ENCODE results near the gene GABBR2. TPM values are rescaled to one million over a fixed set of nuclear protein-coding genes. Genes with fewer than 3 reads are reported as not detected.
A peak's percentile ranks its signal among the peaks of the same experiment; 100 is the strongest.

The GABBR2 gene
- total RNA-seq, 1 donor from 2014 or later = not detected

DNA sequence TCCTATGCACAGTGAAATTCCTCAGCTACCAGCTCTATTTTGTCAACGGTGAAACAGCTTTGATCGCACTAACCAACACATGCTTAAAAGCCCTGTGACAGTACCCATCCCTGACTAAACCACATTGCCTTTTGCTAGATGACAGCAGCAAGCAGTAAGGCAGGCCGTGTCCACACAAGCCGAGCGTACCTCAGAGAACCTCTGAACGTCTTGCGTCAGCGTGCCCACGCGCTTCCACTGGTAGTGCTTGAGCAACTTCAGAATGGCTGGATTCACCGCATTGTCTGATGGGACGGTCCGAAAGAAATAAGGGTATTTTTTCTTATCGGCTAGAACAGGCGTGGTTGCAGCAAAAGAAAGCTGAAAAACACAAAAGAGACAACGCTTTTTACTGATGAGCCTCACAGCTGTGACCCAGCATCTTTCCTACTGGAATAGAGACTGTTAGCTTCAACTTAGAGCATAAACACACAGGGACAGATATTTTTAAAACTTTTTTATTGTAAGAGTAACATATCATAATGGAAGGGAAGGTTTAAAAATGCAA is 167.0 kb downstream of the GABBR2 start:
- H3K9me3 Mint-ChIP-seq = no peaks in the 10 kb centered on the region
- H3K27me3 Mint-ChIP-seq (ENCODE audit: low read depth) = peaks cover 24% of the 10 kb centered on the region
- H3K4me3 Mint-ChIP-seq (ENCODE audit: low read depth) = no peak overlapping the region
- H3K4me1 Mint-ChIP-seq (ENCODE audit: low read depth) = peaks cover 3% of the 10 kb centered on the region
- intact Hi-C loops (cut with micrococcal nuclease) = no loop called here
- H3K36me3 Mint-ChIP-seq (ENCODE audit: low read depth) = no peaks in the 10 kb centered on the region
- H3K27ac Mint-ChIP-seq = no peak overlapping the region
- no peak for DNase-seq (ENCODE audit: low spot score)

DNA sequence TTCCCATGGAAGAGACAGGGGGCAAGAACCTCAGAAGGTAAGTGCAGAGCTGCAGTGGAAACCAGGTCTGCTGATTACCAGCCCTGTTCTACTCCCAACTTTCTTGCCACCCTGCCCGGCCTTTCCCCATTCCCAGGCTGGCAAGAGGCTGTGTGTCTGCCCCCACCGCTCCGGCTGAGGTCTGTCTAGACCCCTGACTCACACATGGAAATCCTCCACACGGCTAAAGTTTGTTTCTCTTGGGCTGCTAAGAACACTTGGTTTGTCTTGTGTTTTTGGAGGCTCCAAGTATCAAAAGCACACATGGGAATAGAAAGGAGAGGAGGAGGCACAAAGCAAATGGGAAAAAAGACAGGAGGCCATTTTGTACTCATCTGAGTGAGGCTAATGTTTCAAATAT is 168.3 kb downstream of the GABBR2 start:
- Mint-ChIP-seq H3K4me1 (ENCODE audit: low read depth) (peaks cover 3% of the 10 kb centered on the region), H3K27ac (no peak overlapping the region), H3K36me3 (ENCODE audit: low read depth) (no peaks in the 10 kb centered on the region), H3K9me3 (no peaks in the 10 kb centered on the region), H3K27me3 (ENCODE audit: low read depth) (peaks cover 15% of the 10 kb centered on the region), H3K4me3 (ENCODE audit: low read depth) (no peak overlapping the region)
- intact Hi-C loops (cut with micrococcal nuclease) = no loop called here
- no peak for DNase-seq (ENCODE audit: low spot score)

DNA sequence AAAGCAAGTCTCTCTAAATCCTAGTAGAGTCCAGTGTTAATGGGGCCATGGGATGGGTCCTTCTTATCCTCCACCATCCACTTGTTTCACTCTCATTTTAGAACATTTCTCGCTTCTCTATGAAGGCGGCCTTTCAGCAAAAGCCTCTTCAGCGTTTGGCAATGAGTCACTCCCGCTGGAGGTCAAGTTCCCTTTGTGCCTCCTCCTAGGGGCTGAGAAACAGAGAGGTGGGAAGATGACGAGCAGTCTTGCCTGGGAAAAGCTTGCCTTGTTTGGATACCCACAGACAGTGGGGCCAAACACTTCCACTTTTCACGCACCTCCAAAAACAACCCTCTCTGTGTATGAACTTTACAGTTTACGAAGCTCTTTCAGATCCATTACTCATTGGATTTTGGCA is 168.8 kb downstream of the GABBR2 start:
- H3K4me3 Mint-ChIP-seq (ENCODE audit: low read depth) = no peak overlapping the region

DNA sequence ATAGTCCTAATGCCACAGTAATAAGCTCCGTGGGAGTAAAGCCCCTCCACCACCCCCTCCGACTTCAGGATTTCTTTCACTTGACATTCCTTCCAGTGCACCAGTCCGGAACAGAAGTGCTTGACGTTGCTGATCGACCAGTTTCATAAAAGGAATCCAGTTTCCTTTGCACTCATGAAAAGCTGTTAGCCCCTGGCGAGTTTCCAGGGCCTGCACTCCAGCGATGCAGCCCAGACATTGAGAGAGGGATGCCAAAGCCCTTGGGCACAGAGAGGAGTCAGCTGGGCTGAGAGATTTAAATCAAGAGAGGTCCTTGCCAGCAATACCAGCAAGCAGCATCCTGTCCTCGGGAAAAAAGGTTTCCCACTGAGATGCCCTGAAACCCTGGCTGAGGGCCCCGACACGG is 170.1 kb downstream of the GABBR2 start:
- no peak overlapping the region for H3K4me3 Mint-ChIP-seq (ENCODE audit: low read depth)

More for the DNA sequence above, 168.8 kb downstream of the GABBR2 start:
- intact Hi-C loops (cut with micrococcal nuclease) = loop anchor here (5.0 kb wide), 1 partner anchor 232 kb away; no protein-coding TSS in a partner anchor
- Mint-ChIP-seq H3K9me3 (no peaks in the 10 kb centered on the region), H3K27ac (no peak overlapping the region), H3K4me1 (ENCODE audit: low read depth) (peaks cover 3% of the 10 kb centered on the region), H3K36me3 (ENCODE audit: low read depth) (no peaks in the 10 kb centered on the region), H3K27me3 (ENCODE audit: low read depth) (peaks cover 12% of the 10 kb centered on the region)
- DNase-seq (ENCODE audit: low spot score) = no peak

DNA sequence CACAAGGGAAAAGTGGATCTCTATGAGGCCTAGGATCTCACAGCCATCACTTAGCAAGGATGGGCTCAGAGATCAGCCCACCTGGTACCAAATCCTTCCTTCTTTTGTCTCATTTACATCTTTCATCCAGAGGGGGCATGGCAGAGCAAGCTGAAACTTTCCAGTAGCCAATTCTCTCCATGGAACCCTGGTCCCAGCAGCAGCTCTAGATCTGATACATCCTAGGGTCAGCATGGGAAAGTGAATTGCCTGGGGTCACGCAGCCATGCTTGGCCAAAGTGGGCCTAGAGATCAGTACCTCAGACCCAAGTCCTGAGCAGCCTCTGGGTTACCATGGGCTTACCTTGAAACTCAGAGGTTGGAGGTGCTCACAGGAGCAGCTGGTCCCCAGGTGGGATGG is 170.5 kb downstream of the GABBR2 start:
- no peaks in the 10 kb centered on the region for H3K9me3 Mint-ChIP-seq
- no peak for DNase-seq (ENCODE audit: low spot score)
- peaks cover 5% of the 10 kb centered on the region for H3K27me3 Mint-ChIP-seq (ENCODE audit: low read depth)
- H3K4me3 Mint-ChIP-seq (ENCODE audit: low read depth) = no peak overlapping the region
- no peaks in the 10 kb centered on the region for H3K36me3 Mint-ChIP-seq (ENCODE audit: low read depth)
- H3K4me1 Mint-ChIP-seq (ENCODE audit: low read depth) = peaks cover 3% of the 10 kb centered on the region
- H3K27ac Mint-ChIP-seq = no peak overlapping the region
- intact Hi-C loops (cut with micrococcal nuclease) = loop anchor here (5.0 kb wide), 1 partner anchor 234 kb away; no protein-coding TSS in a partner anchor

More for the DNA sequence above, 170.1 kb downstream of the GABBR2 start:
- Mint-ChIP-seq H3K36me3 (ENCODE audit: low read depth) (no peaks in the 10 kb centered on the region), H3K4me1 (ENCODE audit: low read depth) (peaks cover 3% of the 10 kb centered on the region), H3K27ac (no peak overlapping the region), H3K9me3 (no peaks in the 10 kb centered on the region), H3K27me3 (ENCODE audit: low read depth) (peaks cover 5% of the 10 kb centered on the region)
- DNase-seq (ENCODE audit: low spot score) = no peak
- intact Hi-C loops (cut with micrococcal nuclease) = loop anchor here (5.0 kb wide), 1 partner anchor 234 kb away; no protein-coding TSS in a partner anchor

DNA sequence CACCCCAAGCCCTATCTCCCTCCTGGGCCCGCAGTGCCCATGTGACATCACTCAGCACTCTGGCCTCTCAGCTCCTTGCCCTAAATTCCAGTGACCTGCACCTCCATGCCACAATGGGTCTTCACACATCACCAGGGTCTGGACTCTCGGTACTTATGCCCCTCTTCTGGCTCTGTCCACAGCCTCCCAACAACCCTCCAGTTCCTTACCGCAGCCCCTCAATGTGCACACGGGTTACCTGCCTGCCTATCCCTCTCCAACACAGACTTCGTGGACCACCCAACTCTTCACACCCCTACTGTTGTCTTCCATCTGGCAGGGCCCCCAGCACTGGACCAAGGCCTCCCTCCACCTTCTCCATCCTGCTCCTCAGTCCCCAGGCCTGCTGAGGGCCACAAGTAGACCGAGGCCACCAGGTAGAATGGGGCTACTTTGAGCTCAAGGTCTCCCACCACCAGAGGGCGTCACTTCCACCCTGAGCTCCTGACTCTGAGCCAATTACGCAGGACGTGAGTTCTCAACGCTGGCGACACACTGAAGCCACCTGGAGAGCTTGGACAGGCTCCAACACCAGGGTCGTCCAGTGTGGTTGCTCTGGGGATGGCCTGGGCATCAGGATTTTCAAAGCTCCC is 172.1 kb downstream of the GABBR2 start:
- intact Hi-C loops (cut with micrococcal nuclease) = loop anchor here (5.0 kb wide), 1 partner anchor 236 kb away; no protein-coding TSS in a partner anchor
- peak; percentile 13 for DNase-seq (ENCODE audit: low spot score)

DNA sequence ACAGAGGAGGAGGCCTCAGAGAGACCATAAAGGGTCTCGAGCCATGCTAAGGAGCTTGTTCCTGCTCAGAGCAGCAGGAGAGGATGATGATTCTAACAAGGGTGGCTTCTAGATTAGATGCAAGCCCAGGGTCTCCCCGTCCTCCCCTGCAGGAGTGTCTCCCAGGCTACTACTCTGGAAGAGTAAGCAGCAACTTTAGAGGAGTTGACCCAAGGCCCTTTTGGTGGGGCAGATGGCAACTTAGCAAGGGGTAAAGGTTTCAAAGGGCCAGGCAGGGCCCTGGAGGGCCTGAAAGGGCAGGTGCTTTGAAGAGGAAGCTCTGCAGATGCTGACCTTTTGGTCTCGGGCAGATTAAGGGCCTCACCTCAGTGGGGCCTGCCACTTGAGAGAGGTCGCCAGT is 174.9 kb downstream of the GABBR2 start:
- Mint-ChIP-seq H3K4me1 (ENCODE audit: low read depth) (no peaks in the 10 kb centered on the region), H3K9me3 (no peaks in the 10 kb centered on the region), H3K27ac (no peak overlapping the region), H3K27me3 (ENCODE audit: low read depth) (peaks cover 5% of the 10 kb centered on the region), H3K4me3 (ENCODE audit: low read depth) (no peak overlapping the region), H3K36me3 (ENCODE audit: low read depth) (no peaks in the 10 kb centered on the region)
- intact Hi-C loops (cut with micrococcal nuclease) = no loop called here
- DNase-seq (ENCODE audit: low spot score) = no peak

More for the DNA sequence above, 172.1 kb downstream of the GABBR2 start:
- no peak overlapping the region for H3K4me3 Mint-ChIP-seq (ENCODE audit: low read depth)
- no peaks in the 10 kb centered on the region for H3K9me3 Mint-ChIP-seq
- H3K27ac Mint-ChIP-seq = no peak overlapping the region
- H3K36me3 Mint-ChIP-seq (ENCODE audit: low read depth) = no peaks in the 10 kb centered on the region
- no peaks in the 10 kb centered on the region for H3K4me1 Mint-ChIP-seq (ENCODE audit: low read depth)
- peaks cover 2% of the 10 kb centered on the region for H3K27me3 Mint-ChIP-seq (ENCODE audit: low read depth)

DNA sequence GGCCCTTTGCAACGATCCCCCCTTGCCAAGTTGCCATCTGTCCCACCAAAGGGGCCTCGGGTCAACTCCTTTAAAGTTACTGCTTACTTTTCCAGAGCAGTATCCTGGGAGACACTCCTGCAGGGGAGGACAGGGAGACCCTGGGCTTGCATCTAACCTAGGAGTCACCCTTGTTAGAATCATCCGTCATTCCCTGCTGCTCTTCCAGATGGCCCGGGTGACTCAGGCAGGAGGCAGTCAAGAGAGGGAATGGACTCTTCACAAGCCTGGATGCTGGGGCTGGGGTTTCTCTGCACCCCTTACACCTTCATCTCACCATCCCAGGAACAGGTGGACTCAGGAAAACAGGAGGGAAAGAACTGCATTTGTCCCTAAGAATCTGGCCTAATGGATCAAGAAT is 175.6 kb downstream of the GABBR2 start:
- no peaks in the 10 kb centered on the region for H3K4me1 Mint-ChIP-seq (ENCODE audit: low read depth)
- no peaks in the 10 kb centered on the region for H3K36me3 Mint-ChIP-seq (ENCODE audit: low read depth)
- H3K9me3 Mint-ChIP-seq = no peaks in the 10 kb centered on the region
- intact Hi-C loops (cut with micrococcal nuclease) = no loop called here
- no peak overlapping the region for H3K27ac Mint-ChIP-seq
- no peak for DNase-seq (ENCODE audit: low spot score)
- peaks cover 3% of the 10 kb centered on the region for H3K27me3 Mint-ChIP-seq (ENCODE audit: low read depth)
- H3K4me3 Mint-ChIP-seq (ENCODE audit: low read depth) = no peak overlapping the region

DNA sequence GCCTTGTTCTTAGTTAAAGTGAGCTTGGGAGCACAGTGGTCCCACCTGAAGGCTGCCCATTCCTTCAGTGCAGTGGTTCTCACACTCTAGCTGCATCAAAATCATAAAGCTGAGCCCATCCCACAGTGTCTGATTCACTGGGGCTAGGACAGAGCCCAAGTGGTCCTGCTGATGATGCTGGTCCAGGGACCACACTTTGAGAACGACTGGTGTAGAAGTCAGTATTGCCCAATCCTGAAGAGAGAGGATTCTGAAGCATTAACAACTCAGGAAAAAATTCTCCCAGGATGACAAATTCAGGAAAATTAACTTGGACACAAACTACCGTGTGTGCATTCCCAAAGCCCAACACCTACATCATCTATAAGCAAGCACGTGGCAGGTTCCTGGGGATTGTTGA is 176.2 kb downstream of the GABBR2 start:
- Mint-ChIP-seq H3K4me3 (ENCODE audit: low read depth) (no peak overlapping the region), H3K27me3 (ENCODE audit: low read depth) (peaks cover 5% of the 10 kb centered on the region), H3K27ac (no peak overlapping the region), H3K4me1 (ENCODE audit: low read depth) (no peaks in the 10 kb centered on the region), H3K9me3 (no peaks in the 10 kb centered on the region), H3K36me3 (ENCODE audit: low read depth) (no peaks in the 10 kb centered on the region)
- intact Hi-C loops (cut with micrococcal nuclease) = no loop called here
- DNase-seq (ENCODE audit: low spot score) = no peak

DNA sequence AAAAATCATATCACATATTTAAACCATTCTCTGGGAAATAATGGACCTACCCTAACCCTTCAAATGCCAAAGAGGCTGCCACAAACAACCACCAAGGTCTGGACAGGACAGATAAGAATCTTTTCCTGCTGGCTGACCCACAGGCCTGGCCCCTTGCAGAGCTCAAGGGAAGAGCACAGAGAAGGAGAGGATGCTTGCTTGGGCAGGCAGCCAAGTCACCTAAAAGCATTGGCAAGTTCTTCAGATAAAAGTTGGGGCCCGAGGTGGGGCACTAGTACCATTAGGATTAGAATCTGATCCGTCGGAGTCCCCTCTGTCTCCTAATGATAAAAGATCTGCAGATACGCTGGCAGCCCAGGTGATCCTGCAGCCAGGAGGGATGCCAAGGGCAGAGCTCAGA is 176.6 kb downstream of the GABBR2 start:
- Mint-ChIP-seq H3K4me1 (ENCODE audit: low read depth) (no peaks in the 10 kb centered on the region), H3K36me3 (ENCODE audit: low read depth) (no peaks in the 10 kb centered on the region), H3K27ac (no peak overlapping the region), H3K27me3 (ENCODE audit: low read depth) (peaks cover 9% of the 10 kb centered on the region), H3K4me3 (ENCODE audit: low read depth) (no peak overlapping the region), H3K9me3 (no peaks in the 10 kb centered on the region)
- intact Hi-C loops (cut with micrococcal nuclease) = no loop called here
- no peak for DNase-seq (ENCODE audit: low spot score)

DNA sequence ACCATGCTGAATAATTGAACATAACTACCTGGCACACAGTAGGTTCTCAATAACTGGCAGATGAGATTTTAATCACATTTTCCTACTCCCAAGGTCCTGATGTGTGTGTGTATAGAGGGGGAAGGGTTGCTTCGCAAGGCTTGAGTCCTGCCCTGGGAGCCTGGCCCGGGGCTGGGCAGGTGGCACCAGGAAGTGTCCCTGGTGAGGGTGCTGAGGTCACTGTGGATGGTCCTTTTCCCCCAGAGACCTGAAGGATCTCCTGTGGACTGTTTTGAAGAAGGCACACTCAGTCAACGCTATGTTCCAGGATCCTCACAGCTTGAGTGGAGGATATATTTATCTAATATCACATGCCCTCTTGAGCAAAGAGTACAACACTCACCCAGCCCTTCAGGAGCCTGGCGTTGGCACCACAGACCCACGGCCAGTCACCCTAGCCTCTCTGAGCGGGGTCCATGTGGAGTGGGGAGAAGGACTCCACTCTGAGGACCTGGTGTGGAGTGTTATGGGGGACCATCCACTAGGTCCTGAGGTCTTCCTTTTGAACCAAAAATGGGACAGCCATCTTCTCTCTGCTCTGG is 177.8 kb downstream of the GABBR2 start:
- DNase-seq (ENCODE audit: low spot score) = no peak
- H3K36me3 Mint-ChIP-seq (ENCODE audit: low read depth) = no peaks in the 10 kb centered on the region
- intact Hi-C loops (cut with micrococcal nuclease) = no loop called here

DNA sequence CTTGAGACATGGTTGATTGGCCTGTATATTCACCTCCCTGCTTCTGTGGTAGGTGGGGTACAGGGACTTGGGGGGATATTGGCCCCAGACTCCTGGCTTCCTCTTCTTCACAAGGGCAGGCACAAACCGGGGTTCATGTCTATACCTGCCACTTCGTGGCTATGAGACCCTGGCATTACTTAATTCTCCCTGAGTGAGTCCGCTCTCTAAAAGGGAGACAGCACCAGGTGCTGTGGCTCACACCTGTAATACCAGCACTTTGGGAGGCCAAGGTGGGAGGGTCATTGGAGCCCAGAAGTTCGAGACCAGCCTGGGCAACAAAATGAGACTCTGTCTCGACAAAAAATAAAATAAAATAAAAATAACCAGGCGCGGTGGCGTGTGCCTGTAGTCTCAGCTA is 178.5 kb downstream of the GABBR2 start:
- H3K9me3 Mint-ChIP-seq = no peaks in the 10 kb centered on the region
- H3K4me3 Mint-ChIP-seq (ENCODE audit: low read depth) = no peak overlapping the region
- peaks cover 14% of the 10 kb centered on the region for H3K27me3 Mint-ChIP-seq (ENCODE audit: low read depth)
- no peaks in the 10 kb centered on the region for H3K4me1 Mint-ChIP-seq (ENCODE audit: low read depth)
- H3K27ac Mint-ChIP-seq = no peak overlapping the region
- no peak for DNase-seq (ENCODE audit: low spot score)
- intact Hi-C loops (cut with micrococcal nuclease) = no loop called here
- H3K36me3 Mint-ChIP-seq (ENCODE audit: low read depth) = no peaks in the 10 kb centered on the region

More for the DNA sequence above, 177.8 kb downstream of the GABBR2 start:
- no peaks in the 10 kb centered on the region for H3K9me3 Mint-ChIP-seq
- H3K4me1 Mint-ChIP-seq (ENCODE audit: low read depth) = no peaks in the 10 kb centered on the region
- H3K27me3 Mint-ChIP-seq (ENCODE audit: low read depth) = peaks cover 14% of the 10 kb centered on the region
- H3K4me3 Mint-ChIP-seq (ENCODE audit: low read depth) = no peak overlapping the region
- no peak overlapping the region for H3K27ac Mint-ChIP-seq

DNA sequence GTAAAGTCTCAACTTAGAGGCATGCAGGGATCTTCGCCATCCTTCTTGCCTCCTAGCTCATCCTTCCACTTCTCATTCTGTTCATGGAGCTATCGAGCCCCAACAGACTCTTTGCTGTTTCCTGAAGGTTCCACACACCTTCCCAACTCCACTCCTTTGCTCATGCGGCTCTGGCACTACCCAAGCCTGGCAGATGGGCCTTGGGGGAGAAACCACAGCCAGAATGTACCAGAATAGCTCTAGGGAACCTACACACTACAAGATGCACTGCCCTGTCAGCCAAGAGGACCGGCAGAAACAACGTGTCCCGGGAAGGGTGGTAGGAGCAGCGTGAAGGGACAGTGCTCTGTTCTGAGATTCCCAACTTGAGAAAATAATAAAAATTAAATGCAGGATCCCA is 178.9 kb downstream of the GABBR2 start:
- intact Hi-C loops (cut with micrococcal nuclease) = no loop called here
- H3K4me1 Mint-ChIP-seq (ENCODE audit: low read depth) = no peaks in the 10 kb centered on the region
- no peaks in the 10 kb centered on the region for H3K36me3 Mint-ChIP-seq (ENCODE audit: low read depth)
- no peak overlapping the region for H3K27ac Mint-ChIP-seq
- no peak for DNase-seq (ENCODE audit: low spot score)
- no peaks in the 10 kb centered on the region for H3K9me3 Mint-ChIP-seq
- H3K4me3 Mint-ChIP-seq (ENCODE audit: low read depth) = no peak overlapping the region
- H3K27me3 Mint-ChIP-seq (ENCODE audit: low read depth) = peaks cover 14% of the 10 kb centered on the region

Measured in activated T-helper 2 cell treated with anti-CD3 and anti-CD28 coated beads, Interferon-gamma antibody, Interleukin-2, Interleukin-4, amounts not matched to agents 10 μg/mL and 5 μg/mL and 100 μg/mL, durations not matched to agents 14 hours and 24 hours and 36 hours (primary cell).